ACC112 (cell line): ENCODE data around the gene ZNF738.

ENCODE experiments used
- H2AFZ ChIP-seq: fragments of 200-600 bp; sonication (generic); one replicate; pipeline ENCODE4 v1.6.0; 2017; ENCODE audit warnings: antibody characterized with exemption, low read length; ENCODE audit not compliant: unreplicated experiment
- H3K27ac ChIP-seq: fragments of 200-600 bp; sonication (generic); 2 replicates; pipeline ENCODE4 v1.5.1; 2014; ENCODE audit warnings: low read depth, mild to moderate bottlenecking, antibody characterized with exemption, low read length, moderate library complexity
- H3K27me3 ChIP-seq: fragments of 200-600 bp; sonication (generic); 2 replicates; pipeline ENCODE4 v1.6.1; 2014; ENCODE audit warnings: mild to moderate bottlenecking, antibody characterized with exemption, low read length, moderate library complexity, mixed read lengths; ENCODE audit not compliant: insufficient read depth
- H3K36me3 ChIP-seq: fragments of 200-600 bp; sonication (generic); 2 replicates; pipeline ENCODE4 v1.6.1; 2016; ENCODE audit warnings: mild to moderate bottlenecking, antibody characterized with exemption, low read length, moderate library complexity, mixed read lengths; ENCODE audit not compliant: insufficient read depth
- H3K4me1 ChIP-seq: fragments of 200-600 bp; sonication (generic); one replicate; pipeline ENCODE4 v1.6.1; 2016; ENCODE audit warnings: low read length, mixed read lengths; ENCODE audit not compliant: insufficient read depth, unreplicated experiment, control insufficient read depth
- H3K4me3 ChIP-seq: fragments of 200-600 bp; sonication (generic); 2 replicates; pipeline ENCODE4 v1.5.1; 2014; ENCODE audit warnings: mild to moderate bottlenecking, low read depth, low read length
- H3K79me2 ChIP-seq: fragments of 200-600 bp; sonication (generic); one replicate; pipeline ENCODE4 v1.6.0; 2016; ENCODE audit warnings: low read length; ENCODE audit not compliant: control insufficient read depth, unreplicated experiment, insufficient read depth

The ZNF738 gene

GRCh38 chr19:21410166-21410565, 51.4 kb downstream of the ZNF738 start:
- H3K36me3 ChIP-seq, result peaks cover 10% of the 10 kb centered on the region
- H3K4me1 ChIP-seq, result no peaks in the 10 kb centered on the region
- no peaks in the 10 kb centered on the region for H3K79me2 ChIP-seq
- no peak overlapping the region for H3K27ac ChIP-seq
- no peaks in the 10 kb centered on the region for H3K27me3 ChIP-seq
- no peak overlapping the region for H3K4me3 ChIP-seq
- no peak overlapping the region for H2AFZ ChIP-seq

DNA sequence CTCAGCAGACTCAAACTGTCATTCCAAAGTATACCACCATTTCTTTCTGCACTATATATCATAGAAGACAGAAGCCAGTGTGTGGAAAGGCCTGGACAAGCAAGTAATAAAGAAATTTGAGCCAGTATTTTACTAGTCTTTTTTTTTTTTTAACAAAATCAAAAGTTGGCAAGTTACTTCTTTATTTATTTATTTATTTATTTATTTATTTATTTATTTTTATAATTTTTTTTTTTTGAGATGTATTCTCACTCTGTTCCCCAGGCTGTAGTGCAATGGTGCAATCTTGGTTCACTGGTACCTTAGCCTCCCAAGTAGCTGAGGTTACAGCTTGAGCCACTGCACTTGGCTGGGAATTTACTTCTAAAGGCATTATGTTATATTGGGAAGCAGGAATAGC, 63.4 kb downstream of the ZNF738 start:
- Histone ChIP-seq H2AFZ (no peak overlapping the region), H3K27me3 (no peaks in the 10 kb centered on the region), H3K36me3 (no peaks in the 10 kb centered on the region; the same call in 1 of the 2 replicates), H3K4me3 (no peak overlapping the region), H3K4me1 (no peaks in the 10 kb centered on the region), H3K27ac (no peak overlapping the region), H3K79me2 (no peaks in the 10 kb centered on the region)

DNA sequence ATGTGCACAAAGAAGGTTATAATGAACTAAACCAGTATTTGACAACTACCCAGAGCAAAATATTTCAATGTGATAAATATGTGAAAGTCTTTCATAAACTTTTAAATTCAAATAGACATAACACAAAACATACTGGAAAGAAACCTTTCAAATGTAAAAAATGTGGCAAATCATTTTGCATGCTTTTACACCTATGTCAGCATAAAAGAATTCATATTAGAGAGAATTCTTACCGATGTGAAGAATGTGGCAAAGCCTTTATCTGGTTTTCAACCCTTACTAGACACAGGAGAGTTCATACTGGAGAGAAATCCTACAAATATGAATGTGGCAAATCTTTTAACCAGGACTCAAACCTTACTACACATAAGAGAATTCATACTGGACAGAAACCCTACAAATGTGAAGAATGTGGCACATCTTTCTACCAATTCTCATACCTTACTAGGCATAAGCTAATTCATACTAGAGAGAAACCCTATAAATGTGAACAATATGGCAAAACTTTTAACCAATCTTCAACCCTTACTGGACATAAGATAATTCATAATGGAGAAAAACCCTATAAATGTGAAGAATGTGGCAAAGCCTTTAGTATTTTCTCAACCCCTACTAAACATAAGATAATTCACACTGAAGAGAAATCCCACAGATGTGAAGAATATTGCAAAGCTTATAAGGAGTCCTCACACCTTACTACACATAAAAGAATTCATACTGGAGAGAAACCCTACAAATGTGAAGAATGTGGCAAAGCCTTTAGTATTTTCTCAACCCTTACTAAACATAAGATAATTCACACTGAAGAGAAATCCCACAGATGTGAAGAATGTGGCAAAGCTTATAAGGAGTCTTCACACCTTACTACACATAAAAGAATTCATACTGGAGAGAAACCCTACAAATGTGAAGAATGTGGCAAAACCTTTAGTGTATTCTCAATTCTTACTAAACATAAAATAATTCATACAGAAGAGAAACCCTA, 64.5 kb downstream of the ZNF738 start:
- H3K79me2 ChIP-seq, result no peaks in the 10 kb centered on the region

More for the DNA sequence above, 64.5 kb downstream of the ZNF738 start:
- no peaks in the 10 kb centered on the region for H3K4me1 ChIP-seq
- no peak overlapping the region for H3K27ac ChIP-seq
- no peaks in the 10 kb centered on the region for H3K27me3 ChIP-seq
- no peak overlapping the region for H2AFZ ChIP-seq
- no peak overlapping the region for H3K4me3 ChIP-seq
- H3K36me3 ChIP-seq, result no peaks in the 10 kb centered on the region; the same call in 1 of the 2 replicates
